Heart left ventricle (tissue), 16 donors: ENCODE results near the gene COL6A2. TPM values are rescaled to one million over a fixed set of nuclear protein-coding genes. Genes with fewer than 3 reads are reported as not detected.

ENCODE experiments used
- ATAC-seq, 4 donors: fragments of 200-7000 bp; cut with Tn5 transposase; one replicate each; pipeline ENCODE4 v1.9.1; 2020 to 2022; ENCODE audit warnings: moderate library complexity in 4 of 4, mild to moderate bottlenecking in 3 of 4, moderate number of reproducible peaks in 1 of 4
- DNase-seq, 5 donors: peaks; one replicate each; pipeline ENCODE4 v3.0.0-alpha.2; 2020
- H3K27ac ChIP-seq, 12 donors: fragments of 200-600 bp; sonication (generic) in 4 of 12; one replicate each; pipeline versions ENCODE4 v1.5.0 to v1.8.0; 2016 to 2022; ENCODE audit warnings: mild to moderate bottlenecking in 2 of 12
- H3K27me3 ChIP-seq, 9 donors: fragments of 200-600 bp; sonication (generic) in 2 of 9; one replicate each; pipeline versions ENCODE4 v1.5.1 to v1.8.0; 2016 to 2022; ENCODE audit warnings: mild to moderate bottlenecking in 3 of 9
- H3K36me3 ChIP-seq, 9 donors: fragments of 200-600 bp; sonication (generic) in 2 of 9; one replicate each; pipeline versions ENCODE4 v1.5.0 to v1.8.0; 2018 to 2022; ENCODE audit warnings: mild to moderate bottlenecking in 2 of 9
- H3K4me1 ChIP-seq, 12 donors: fragments of 200-600 bp; sonication (generic) in 4 of 12; one replicate each; pipeline versions ENCODE4 v1.5.0 to v1.8.0; 2016 to 2022; ENCODE audit warnings: mild to moderate bottlenecking in 3 of 12
- H3K4me3 ChIP-seq, 12 donors: fragments of 200-600 bp; sonication (generic) in 4 of 12; one replicate each; pipeline versions ENCODE4 v1.5.0 to v1.8.0; 2017 to 2022; ENCODE audit warnings: mild to moderate bottlenecking in 9 of 12, moderate library complexity in 4 of 12
- H3K9me3 ChIP-seq, 12 donors: fragments of 200-600 bp; sonication (generic) in 4 of 12; one replicate each; pipeline versions ENCODE4 v1.5.0 to v1.8.0; 2016 to 2022; ENCODE audit warnings: mild to moderate bottlenecking in 1 of 12
- POLR2A ChIP-seq, 2 donors: fragments of 450-650 bp; IDR thresholded peaks; one replicate each; pipeline ENCODE4 v1.6.1; 2017; ENCODE audit warnings: antibody characterized with exemption in 2 of 2, mild to moderate bottlenecking in 2 of 2, moderate library complexity in 2 of 2
- WGBS, 4 donors: extraction: QIAGEN DNeasy Blood & Tissue Kit in 2 of 4; methylation state at CpG; one replicate each; pipeline versions ENCODE4 v1.1.5 to v1.1.7; 2013 to 2018; 5-methylcytosine and 5-hydroxymethylcytosine counted together
- intact Hi-C, 10 donors: fragments of 100-400 bp; cut with DNase I; formaldehyde crosslinking; loops; one replicate each; pipeline versions ENCODE4 v1.11.1 to v1.14.2; 2022
- polyA plus RNA-seq, 2 donors: library from polyadenylated mRNA; stranded (reverse); fragments of 200-250 nt; gene quantifications; one replicate each; pipeline ENCODE4 v1.2.3, GENCODE V29; 2013
- total RNA-seq, 9 donors: library from RNA; depleted of rRNA in 2 of 9; stranded (reverse); fragments of >200 nt in 2 of 9; fragmentation: NEBNext Ultra II Directional in 3 of 9; extraction: Animal tissue kit (Norgen Biotek cat#: 25700) in 3 of 9; gene quantifications; one replicate each; pipeline versions ENCODE4 v1.1.0 to v1.2.4, GENCODE V29; 2016 to 2023
- TF ChIP-seq, protein P1 (sequence below), 12 donors: fragments of 200-600 bp; sonication (generic) in 4 of 12; IDR thresholded peaks; one replicate each; pipeline versions ENCODE4 v1.5.0 to v1.8.0; 2018 to 2022; ENCODE audit warnings: antibody characterized with exemption in 12 of 12, mild to moderate bottlenecking in 5 of 12
- donor health status: ischemic (EF 13 %, LVEDD 7.1; RV severe dilation, severe dysfunction).
- donor health status: healthy with polysubstance abuse.
- donor health status: DM: no; HTN: yes; CAD: no.
- donor health status: DM: no; HTN: no; CAD: no.
- donor health status: ischemic (EF 25% LVEDD 6.9; RV normal size, moderate dysfunction).
- donor health status: ischemic (EF 25% LVEDD 5.7; RV mildly dilated, moderate dysfunction).
- donor health status: healthy.
- donor health status: DM: yes; HTN: yes; CAD: no.
- donor health status: ischemic (EF 35%, LVEDD 5.7; RV mildly dilated, moderate dysfunction).
- donor health status: nonischemic (EF 11% LVEDD 7.7; RV severe dilation, severe dysfunction).
- donor health status: DM: yes; HTN: yes; CAD: no.
- donor health status: PGD.
- donor health status: ischemic (EF 29% LVEDD 5.4; RV normal size, mild dysfunction).
- donor health status: nonischemic (EF 23%, LVEDD 6.1; RV moderate dilation, normal function).

COL6A2 gene
- total and polyA plus RNA-seq, 11 donors = 118 to 484 (median 158) TPM

GRCh38 chr21:46096596-46097335 lies 1.1 kb upstream of the COL6A2 start:
- Histone ChIP-seq H3K27ac (peak overlapping the region in 11 of 12 donors; percentile 73 to 99 (median 94)), H3K4me3 (peak overlapping the region in 10 of 12 donors; percentile 68 to 97 (median 88)), H3K36me3 (no peaks in the 10 kb centered on the region), H3K27me3 (peaks cover 0 to 20% (median 0%) of the 10 kb centered on the region in 9 donors), H3K9me3 (peaks cover 0 to 1% (median 0%) of the 10 kb centered on the region in 12 donors), H3K4me1 (peaks cover 0 to 35% (median 10%) of the 10 kb centered on the region in 12 donors)
- no peak for ATAC-seq
- peak in 4 of 5 donors; percentile 8 to 35 (median 26) for DNase-seq
- WGBS, 4 donors = 88 to 95% (median 92%) methylated on average over 14 to 16 of the region's 16 CpGs
- TF ChIP-seq, protein P1, sequence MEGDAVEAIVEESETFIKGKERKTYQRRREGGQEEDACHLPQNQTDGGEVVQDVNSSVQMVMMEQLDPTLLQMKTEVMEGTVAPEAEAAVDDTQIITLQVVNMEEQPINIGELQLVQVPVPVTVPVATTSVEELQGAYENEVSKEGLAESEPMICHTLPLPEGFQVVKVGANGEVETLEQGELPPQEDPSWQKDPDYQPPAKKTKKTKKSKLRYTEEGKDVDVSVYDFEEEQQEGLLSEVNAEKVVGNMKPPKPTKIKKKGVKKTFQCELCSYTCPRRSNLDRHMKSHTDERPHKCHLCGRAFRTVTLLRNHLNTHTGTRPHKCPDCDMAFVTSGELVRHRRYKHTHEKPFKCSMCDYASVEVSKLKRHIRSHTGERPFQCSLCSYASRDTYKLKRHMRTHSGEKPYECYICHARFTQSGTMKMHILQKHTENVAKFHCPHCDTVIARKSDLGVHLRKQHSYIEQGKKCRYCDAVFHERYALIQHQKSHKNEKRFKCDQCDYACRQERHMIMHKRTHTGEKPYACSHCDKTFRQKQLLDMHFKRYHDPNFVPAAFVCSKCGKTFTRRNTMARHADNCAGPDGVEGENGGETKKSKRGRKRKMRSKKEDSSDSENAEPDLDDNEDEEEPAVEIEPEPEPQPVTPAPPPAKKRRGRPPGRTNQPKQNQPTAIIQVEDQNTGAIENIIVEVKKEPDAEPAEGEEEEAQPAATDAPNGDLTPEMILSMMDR (IDR thresholded peaks at IDR 0.05) = no peak
- TF ChIP-seq POLR2A (IDR thresholded peaks at IDR 0.05) = no peak
- intact Hi-C loops = loop anchor here in 6 of 10 donors (5.0 to 10.0 kb wide), 3 partner anchors 72 to 124 kb away; no protein-coding TSS in a partner anchor

- H3K36me3 ChIP-seq = no peaks in the 10 kb centered on the region
- 0 to 2% (median 1%) methylated on average over 7 to 94 of the region's 94 CpGs for WGBS, 4 donors
- peak overlapping the region; percentile 68 to 97 (median 87) for H3K4me3 ChIP-seq
- intact Hi-C loops = loop anchor here (1.0 to 10.0 kb wide), 6 partner anchors 74 to 126 kb away; no protein-coding TSS in a partner anchor
- ATAC-seq (peak in 2 of 4 donors; percentile 45 to 59), DNase-seq (peak in 4 of 5 donors; percentile 43 to 68 (median 56))
- H3K27me3 ChIP-seq = peaks cover 0 to 20% (median 0%) of the 10 kb centered on the region in 9 donors
- H3K27ac ChIP-seq = peak overlapping the region; percentile 73 to 99 (median 94)
- peaks cover 0 to 19% (median 8%) of the 10 kb centered on the region in 12 donors for H3K9me3 ChIP-seq
- H3K4me1 ChIP-seq = peaks cover 0 to 27% (median 7%) of the 10 kb centered on the region in 12 donors
- TF ChIP-seq POLR2A (IDR thresholded peaks at IDR 0.05) = no peak
- TF ChIP-seq, protein P1 (IDR thresholded peaks at IDR 0.05) = no peak
Observed at GRCh38 chr21:46098303-46099141, 610 bp downstream of the COL6A2 start.

DNA sequence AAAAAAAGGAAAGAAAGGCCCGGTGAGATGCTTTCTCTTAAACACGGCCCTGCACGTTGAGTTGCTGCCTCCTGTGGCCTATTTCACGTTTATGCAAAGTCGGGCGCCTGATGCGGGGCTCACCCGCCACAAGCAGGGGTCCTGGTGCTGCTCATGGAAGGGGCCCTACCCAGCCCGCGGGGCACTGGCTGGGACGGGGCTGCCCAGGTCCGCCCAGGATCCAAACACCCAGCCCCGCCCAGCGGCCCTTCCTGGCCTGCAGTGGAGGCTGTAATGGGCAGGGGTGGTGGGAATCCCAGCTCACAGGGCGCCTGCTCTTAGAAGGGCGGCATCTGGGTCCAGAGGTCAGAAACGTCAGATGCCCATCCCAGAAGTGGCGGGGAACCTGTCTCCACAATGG lies 1.6 kb downstream of the COL6A2 start:
- intact Hi-C loops = loop anchor here (1.0 to 10.0 kb wide), 6 partner anchors 75 to 127 kb away; no protein-coding TSS in a partner anchor
- peaks cover 0 to 20% (median 0%) of the 10 kb centered on the region in 9 donors for H3K27me3 ChIP-seq
- no peak for TF ChIP-seq POLR2A (IDR thresholded peaks at IDR 0.05)
- TF ChIP-seq, protein P1 (IDR thresholded peaks at IDR 0.05) = peak in 1 of 12 donors; percentile 24
- DNase-seq (peak; percentile 22 to 58 (median 46)), ATAC-seq (peak; percentile 10 to 51 (median 28))
- peaks cover 0 to 27% (median 7%) of the 10 kb centered on the region in 12 donors for H3K4me1 ChIP-seq
- WGBS, 4 donors = 30 to 54% (median 49%) methylated on average over 18 of the region's 18 CpGs
- H3K9me3 ChIP-seq = peaks cover 0 to 28% (median 8%) of the 10 kb centered on the region in 12 donors
- H3K27ac ChIP-seq = peak overlapping the region in 10 of 12 donors; percentile 39 to 99 (median 94)
- no peaks in the 10 kb centered on the region for H3K36me3 ChIP-seq
- peak overlapping the region in 11 of 12 donors; percentile 68 to 97 (median 87) for H3K4me3 ChIP-seq
